H1 (cell line): ENCODE data around the gene ALPK3. TPM values are rescaled to one million over a fixed set of nuclear protein-coding genes. Genes with fewer than 3 reads are reported as not detected.

ENCODE experiments used
- CTCF ChIA-PET: fragments of 300-600 bp; sonication (Branson Sonifier 250); formaldehyde crosslinking; loops from one replicate; lab custom pipeline; 2021; ENCODE audit not compliant: partially characterized antibody; lab: Charles Lee
- POLR2A ChIA-PET: fragments of 300-600 bp; sonication (Branson Sonifier 250); formaldehyde crosslinking; loops from one replicate; lab custom pipeline; 2021; ENCODE audit warnings: inconsistent platforms; ENCODE audit not compliant: partially characterized antibody; lab: Charles Lee
- DNase-seq, 2 experiments: peaks; one replicate each; pipeline versions ENCODE4 v3.0.0 to v3.0.0-alpha.2; 2010 to 2022; ENCODE audit warnings: low spot score in 2 of 2, low read depth in 1 of 2, mixed read lengths in 1 of 2
- FAIRE-seq: peaks from 2 replicates; lab custom pipeline; 2011; peaks lifted over from hg19 to GRCh38; lab: Jason Lieb, UNC
- H2AFZ ChIP-seq: 2 replicates; pipeline ENCODE4 v1.8.1; 2012; ENCODE audit warnings: low read length, inconsistent platforms
- H2AK5ac ChIP-seq: 2 replicates; pipeline ENCODE4 v1.6.1; 2013; ENCODE audit warnings: low read depth, low read length
- H2BK120ac ChIP-seq: replicated peaks from 2 replicates; pipeline ENCODE3; 2013; ENCODE audit warnings: low read depth, low read length, inconsistent platforms
- H2BK12ac ChIP-seq: 2 replicates; pipeline ENCODE4 v1.6.1; 2013; ENCODE audit warnings: low read depth, low read length
- H2BK15ac ChIP-seq: 2 replicates; pipeline ENCODE4 v1.6.1; 2013; ENCODE audit warnings: low read length
- H2BK20ac ChIP-seq: 2 replicates; pipeline ENCODE4 v1.6.1; 2013; ENCODE audit warnings: low read length
- H2BK5ac ChIP-seq: 2 replicates; pipeline ENCODE4 v1.6.1; 2013; ENCODE audit warnings: low read depth, low read length
- H3K14ac ChIP-seq: 2 replicates; pipeline ENCODE4 v1.6.1; 2013; ENCODE audit warnings: inconsistent platforms; ENCODE audit not compliant: insufficient read length
- H3K18ac ChIP-seq: 2 replicates; pipeline ENCODE4 v1.6.1; 2013; ENCODE audit warnings: low read length; ENCODE audit errors: extremely low read depth
- H3K23ac ChIP-seq: 2 replicates; pipeline ENCODE4 v1.6.1; 2013; ENCODE audit warnings: inconsistent platforms; ENCODE audit not compliant: insufficient read length
- H3K23me2 ChIP-seq: 2 replicates; pipeline ENCODE4 v1.6.1; 2013; ENCODE audit warnings: low read depth, low read length
- H3K27ac ChIP-seq: 2 replicates; pipeline ENCODE4 v1.6.1; 2011; ENCODE audit warnings: low read depth, low read length, inconsistent platforms
- H3K27me3 ChIP-seq, 4 experiments: replicated peaks in 1 of 4; 1 replicate in 1 of 4; 2 replicates in 3 of 4; pipeline versions ENCODE4 v1.6.1 to v1.8.1; 2011 to 2013; ENCODE audit warnings: low read length in 3 of 4, mild to moderate bottlenecking in 3 of 4, inconsistent platforms in 2 of 4, mixed read lengths in 2 of 4, moderate library complexity in 1 of 4; ENCODE audit not compliant: control insufficient read depth in 3 of 4, insufficient read depth in 3 of 4; ENCODE audit errors: extremely low read depth in 1 of 4
- H3K36me3 ChIP-seq, 4 experiments: 2 replicates each; pipeline versions ENCODE4 v1.6.1 to v1.8.1; 2011 to 2013; ENCODE audit warnings: mild to moderate bottlenecking in 4 of 4, low read length in 3 of 4, moderate library complexity in 2 of 4, control low read depth in 1 of 4, inconsistent platforms in 1 of 4; ENCODE audit not compliant: insufficient read depth in 4 of 4, control insufficient read depth in 2 of 4
- H3K4ac ChIP-seq: replicated peaks from 2 replicates; pipeline ENCODE3; 2013; ENCODE audit warnings: low read length, low read depth, mixed read lengths, inconsistent platforms; ENCODE audit not compliant: insufficient read length
- H3K4me1 ChIP-seq, 4 experiments: replicated peaks in 1 of 4; 1 replicate in 1 of 4; 2 replicates in 3 of 4; pipeline versions ENCODE4 v1.6.1 to v1.8.1; 2011 to 2013; ENCODE audit warnings: low read length in 3 of 4, inconsistent platforms in 2 of 4, mixed read lengths in 1 of 4; ENCODE audit not compliant: insufficient read depth in 4 of 4, control insufficient read depth in 3 of 4
- H3K4me2 ChIP-seq, 2 experiments: 2 replicates each; pipeline versions ENCODE4 v1.6.1 to v1.8.1; 2011 to 2013; ENCODE audit warnings: low read depth in 2 of 2, low read length in 2 of 2, control low read depth in 1 of 2, inconsistent platforms in 1 of 2, mild to moderate bottlenecking in 1 of 2; ENCODE audit not compliant: insufficient read depth in 1 of 2
- H3K4me3 ChIP-seq, 4 experiments: fragments of 200-600, 300-600 bp in 1 of 4; sonication (generic), shearing (Covaris generic), sonication (Bioruptor Twin) in 1 of 4; 2 replicates each; pipeline versions ENCODE4 v1.5.1 to v1.8.1; 2011 to 2016; ENCODE audit warnings: low read length in 4 of 4, low read depth in 3 of 4, control low read depth in 2 of 4, inconsistent platforms in 2 of 4, mild to moderate bottlenecking in 2 of 4, mixed read lengths in 1 of 4, moderate library complexity in 1 of 4; ENCODE audit not compliant: insufficient read depth in 2 of 4; ENCODE audit errors: extremely low read depth in 1 of 4
- H3K56ac ChIP-seq: replicated peaks from 2 replicates; pipeline ENCODE3; 2013; ENCODE audit warnings: low read depth, mild to moderate bottlenecking, mixed read lengths, low read length, inconsistent platforms; ENCODE audit not compliant: insufficient read length
- H3K79me1 ChIP-seq: 2 replicates; pipeline ENCODE4 v1.6.1; 2013; ENCODE audit warnings: low read depth, low read length, control low read depth
- H3K79me2 ChIP-seq, 2 experiments: 2 replicates each; pipeline versions ENCODE4 v1.6.1 to v1.8.1; 2012 to 2013; ENCODE audit warnings: low read length in 2 of 2, mild to moderate bottlenecking in 2 of 2, inconsistent platforms in 1 of 2; ENCODE audit not compliant: insufficient read depth in 2 of 2, control insufficient read depth in 1 of 2
- H3K9ac ChIP-seq, 4 experiments: replicated peaks in 1 of 4; 1 replicate in 1 of 4; 2 replicates in 3 of 4; pipeline versions ENCODE4 v1.6.1 to v1.8.1; 2011 to 2013; ENCODE audit warnings: low read depth in 3 of 4, low read length in 3 of 4, control low read depth in 2 of 4, mild to moderate bottlenecking in 2 of 4, moderate library complexity in 2 of 4, inconsistent platforms in 1 of 4; ENCODE audit errors: extremely low read depth in 1 of 4
- H3K9me3 ChIP-seq, 2 experiments: 2 replicates each; pipeline versions ENCODE4 v1.6.1 to v1.8.1; 2012 to 2013; ENCODE audit warnings: mild to moderate bottlenecking in 2 of 2, moderate library complexity in 2 of 2, control low read depth in 1 of 2, inconsistent platforms in 1 of 2, low read depth in 1 of 2, low read length in 1 of 2, mixed read lengths in 1 of 2; ENCODE audit not compliant: insufficient read depth in 2 of 2
- H4K20me1 ChIP-seq, 2 experiments: replicated peaks in 1 of 2; 2 replicates each; pipeline versions ENCODE3 to v1.8.1; 2011 to 2013; ENCODE audit warnings: inconsistent platforms in 2 of 2, low read length in 2 of 2, mild to moderate bottlenecking in 1 of 2; ENCODE audit not compliant: insufficient read depth in 2 of 2, control insufficient read depth in 1 of 2
- H4K5ac ChIP-seq: 2 replicates; pipeline ENCODE4 v1.6.1; 2013; ENCODE audit warnings: low read length, low read depth, mixed read lengths, inconsistent platforms; ENCODE audit not compliant: insufficient read length
- H4K8ac ChIP-seq: 2 replicates; pipeline ENCODE4 v1.8.0; 2013; ENCODE audit warnings: mild to moderate bottlenecking, moderate library complexity, low read length, inconsistent platforms; ENCODE audit not compliant: insufficient read depth; ENCODE audit errors: extremely low read depth
- H4K91ac ChIP-seq: replicated peaks from 2 replicates; pipeline ENCODE3; 2013; ENCODE audit warnings: low read length, mixed read lengths, inconsistent platforms; ENCODE audit not compliant: insufficient read length
- CHD1 ChIP-seq: IDR thresholded peaks from 2 replicates; pipeline ENCODE4 v1.6.1; 2012; ENCODE audit warnings: low read depth, low read length, improper control_type of control experiment
- CHD2 ChIP-seq: IDR thresholded peaks from 2 replicates; pipeline ENCODE4 v1.6.1; 2012; ENCODE audit warnings: low read length, improper control_type of control experiment
- CTBP2 ChIP-seq: IDR thresholded peaks from 2 replicates; pipeline ENCODE4 v1.7.0; 2011; ENCODE audit warnings: borderline replicate concordance, mild to moderate bottlenecking, moderate library complexity, mixed read lengths, low read length; ENCODE audit not compliant: insufficient read depth, insufficient read length
- EP300 ChIP-seq, 2 experiments: IDR thresholded peaks; 1 replicate in 1 of 2; 2 replicates in 1 of 2; pipeline ENCODE4 v1.6.1; 2011 to 2012; ENCODE audit warnings: low read depth in 2 of 2, low read length in 2 of 2, mild to moderate bottlenecking in 2 of 2, borderline replicate concordance in 1 of 2, inconsistent platforms in 1 of 2, moderate library complexity in 1 of 2
- GABPA ChIP-seq: IDR thresholded peaks from 2 replicates; pipeline ENCODE4 v1.6.1; 2011; ENCODE audit warnings: mild to moderate bottlenecking, low read length, moderate library complexity, borderline replicate concordance; ENCODE audit not compliant: insufficient read depth
- HDAC6 ChIP-seq: IDR thresholded peaks from one replicate; pipeline ENCODE4 v1.7.1; 2012; ENCODE audit warnings: low read depth, mild to moderate bottlenecking, inconsistent platforms, low read length, moderate library complexity
- KDM5A ChIP-seq: fragments of 200-600 bp; IDR thresholded peaks from 2 replicates; pipeline ENCODE4 v1.7.1; 2012; ENCODE audit warnings: mild to moderate bottlenecking, low read length, inconsistent platforms, mixed read lengths
- SIN3A ChIP-seq, 2 experiments: IDR thresholded peaks in 1 of 2; conservative IDR thresholded peaks in 1 of 2; 2 replicates each; pipeline ENCODE4 v1.6.1; 2011 to 2012; ENCODE audit warnings: low read length in 2 of 2, improper control_type of control experiment in 1 of 2, low read depth in 1 of 2, mild to moderate bottlenecking in 1 of 2
- SP1 ChIP-seq: IDR thresholded peaks from 2 replicates; pipeline ENCODE4 v1.6.1; 2011; ENCODE audit warnings: low read depth, low read length
- SRF ChIP-seq: IDR thresholded peaks from 2 replicates; pipeline ENCODE4 v1.6.1; 2011; ENCODE audit warnings: mild to moderate bottlenecking, low read depth, low read length, moderate library complexity
- TEAD4 ChIP-seq: IDR thresholded peaks from 2 replicates; pipeline ENCODE4 v1.6.1; 2012; ENCODE audit warnings: low read depth, low read length, inconsistent platforms, mixed read lengths
- polyA plus RNA-seq, 7 experiments: library from polyadenylated mRNA; depleted of rRNA in 3 of 7; stranded (reverse) in 5 of 7; unstranded in 2 of 7; fragments of >200 nt in 5 of 7; fragments of 200-250 nt in 2 of 7; gene quantifications; 1 replicate in 5 of 7; 2 replicates in 1 of 7; 4 replicates in 1 of 7; pipeline versions ENCODE4 v1.2.1 to v1.2.3, GENCODE V29; 2011 to 2013; ENCODE audit warnings: missing spikeins in 2 of 7, mixed read lengths in 2 of 7
- total RNA-seq: library from RNA; stranded (reverse); fragmentation: NEBNext Ultra II Directional; extraction: Animal tissue kit (Norgen Biotek cat#: 25700); gene quantifications from 2 replicates; pipeline ENCODE4 v1.2.1, GENCODE V29; 2021
- TF ChIP-seq, protein P1 (sequence below): IDR thresholded peaks from 2 replicates; pipeline ENCODE4 v1.6.1; 2011; ENCODE audit warnings: low read length, improper control_type of control experiment

The ALPK3 gene
- total and polyA plus RNA-seq, 2 of the 8 experiments (the other 6 are each of a cell fraction or from before 2014, with no cell fraction given), result 4.4 to 19.2 TPM

DNA sequence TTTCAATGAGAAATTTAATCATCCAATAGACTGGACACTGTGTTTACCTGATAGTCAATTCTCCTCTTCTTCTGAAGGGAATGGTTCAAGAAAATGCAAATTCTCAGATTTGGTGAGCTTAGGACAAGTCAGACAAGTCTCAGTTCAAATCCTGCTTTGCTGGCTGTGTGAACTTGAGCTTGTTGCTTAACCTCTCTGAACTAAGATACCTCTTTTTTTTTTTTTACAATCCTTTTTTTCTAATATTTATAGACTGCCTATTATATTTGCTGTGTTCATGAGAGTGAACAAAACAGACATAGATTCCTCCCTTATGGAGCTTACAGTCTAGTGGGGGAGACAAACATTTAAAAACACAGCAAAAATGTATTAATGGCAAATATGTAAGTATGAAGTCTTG is 59.1 kb downstream of the ALPK3 start:
- Histone ChIP-seq H2BK5ac (no peak overlapping the region), H3K4ac (no peak overlapping the region), H3K23me2 (no peaks in the 10 kb centered on the region), H3K4me1 (peaks cover 0 to 4% (median 0%) of the 10 kb centered on the region in 4 experiments; a peak in 1 of 7 replicates), H2BK120ac (no peak overlapping the region), H3K27me3 (no peaks in the 10 kb centered on the region), H4K91ac (no peak overlapping the region), H3K9me3 (no peaks in the 10 kb centered on the region), H2AFZ (no peak overlapping the region), H4K20me1 (no peaks in the 10 kb centered on the region), H2BK20ac (no peak overlapping the region), H3K23ac (no peak overlapping the region), H3K56ac (no peak overlapping the region), H4K5ac (no peak overlapping the region), H2AK5ac (no peak overlapping the region), H3K9ac (no peak overlapping the region), H4K8ac (no peak overlapping the region), H3K79me1 (no peaks in the 10 kb centered on the region), H3K79me2 (no peaks in the 10 kb centered on the region), H3K14ac (no peak overlapping the region), H3K18ac (no peak overlapping the region), H3K4me3 (no peak overlapping the region), H2BK15ac (no peak overlapping the region), H3K4me2 (no peak overlapping the region), H2BK12ac (no peak overlapping the region), H3K36me3 (no peaks in the 10 kb centered on the region), H3K27ac (no peak overlapping the region)
- ChIA-PET CTCF (interaction anchor here (0.6 to 4.6 kb wide), 18 partner anchors 9 to 950 kb away, joined by 3 to 74 read pairs (median 5); partner anchors contain the start of gene WDR73), POLR2A (interaction anchor here (0.9 to 1.5 kb wide), 5 partner anchors 8 to 287 kb away, joined by 3 to 6 read pairs (median 3); partner anchors contain the start of gene SLC28A1)
- no peak for FAIRE-seq
- TF ChIP-seq CHD1, result no peak
- TF ChIP-seq HDAC6, result no peak
- TF ChIP-seq, protein P1, sequence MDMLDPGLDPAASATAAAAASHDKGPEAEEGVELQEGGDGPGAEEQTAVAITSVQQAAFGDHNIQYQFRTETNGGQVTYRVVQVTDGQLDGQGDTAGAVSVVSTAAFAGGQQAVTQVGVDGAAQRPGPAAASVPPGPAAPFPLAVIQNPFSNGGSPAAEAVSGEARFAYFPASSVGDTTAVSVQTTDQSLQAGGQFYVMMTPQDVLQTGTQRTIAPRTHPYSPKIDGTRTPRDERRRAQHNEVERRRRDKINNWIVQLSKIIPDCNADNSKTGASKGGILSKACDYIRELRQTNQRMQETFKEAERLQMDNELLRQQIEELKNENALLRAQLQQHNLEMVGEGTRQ, result no peak
- no peak for TF ChIP-seq SIN3A (conservative IDR thresholded peaks at IDR 0.05 in 1 of 2, IDR thresholded peaks at IDR 0.05 in 1 of 2; ENCODE audit: low read depth in 1 of 2, low read length in 2 of 2)
- no peak for TF ChIP-seq KDM5A
- TF ChIP-seq SRF, result no peak
- TF ChIP-seq EP300 (IDR thresholded peaks at IDR 0.05; ENCODE audit: borderline replicate concordance in 1 of 2, low read depth in 2 of 2, low read length in 2 of 2), result no peak
- no peak for TF ChIP-seq GABPA
- TF ChIP-seq CTBP2, result no peak
- TF ChIP-seq SP1, result no peak
- TF ChIP-seq TEAD4, result no peak
- no peak for TF ChIP-seq CHD2
- DNase-seq, result no peak
